ENCODE results near the gene CNTNAP2. TPM values are rescaled to one million over a fixed set of nuclear protein-coding genes. Genes with fewer than 3 reads are reported as not detected.
"Not testable (repeated sequence)": the region's sequence is repeated elsewhere in the genome, so short reads cannot be mapped to it uniquely, and the experiment has no call there.

CNTNAP2 gene
- total RNA-seq, 2 experiments from 2014 or later = not detected

DNA sequence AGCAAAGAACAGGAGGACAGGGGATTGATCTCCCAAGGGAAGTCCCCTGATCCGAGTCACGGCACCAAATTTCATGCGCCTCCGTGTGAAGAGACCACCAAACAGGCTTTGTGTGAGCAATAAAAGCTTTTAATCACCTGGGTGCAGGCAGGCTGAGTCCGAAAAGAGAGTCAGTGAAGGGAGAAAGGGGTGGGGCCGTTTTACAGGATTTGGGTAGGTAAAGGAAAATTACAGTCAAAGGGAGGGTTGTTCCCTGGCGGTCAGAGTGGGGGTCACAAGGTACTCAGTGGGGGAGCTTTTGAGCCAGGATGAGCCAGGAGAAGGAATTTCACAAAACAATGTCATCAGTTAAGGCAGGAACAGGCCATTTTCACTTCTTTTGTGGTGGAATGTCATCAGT is 132.1 kb downstream of the CNTNAP2 start:
- not testable (repeated sequence) for H3K4me3 Mint-ChIP-seq, H3K27me3 Mint-ChIP-seq

DNA sequence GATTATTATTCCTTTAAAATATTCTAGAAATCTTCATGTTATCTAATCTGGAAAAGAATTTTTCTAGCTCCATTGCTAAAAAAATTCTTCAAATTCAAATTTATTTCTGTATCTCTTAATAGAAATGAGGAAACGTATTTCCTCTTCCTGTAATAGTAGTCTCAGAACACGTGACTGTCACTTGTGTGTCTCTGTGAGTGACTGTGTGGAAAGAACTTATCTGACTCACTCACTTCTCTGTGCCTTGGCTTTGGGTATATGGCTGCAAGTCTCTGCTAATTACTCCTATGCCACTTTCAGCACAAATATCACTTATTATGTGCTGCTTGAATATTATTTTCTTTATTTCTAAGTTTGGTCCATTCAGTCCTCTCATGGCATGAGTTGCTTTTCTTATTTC is 132.7 kb downstream of the CNTNAP2 start:
- no peaks in the 10 kb centered on the region for H3K27me3 Mint-ChIP-seq
- no peaks in the 10 kb centered on the region for H3K36me3 Mint-ChIP-seq
- POLR2A ChIA-PET = no interaction called here
- CTCF ChIA-PET = no interaction called here
- intact Hi-C loops (cut with micrococcal nuclease) = no loop called here
- DNase-seq = no peak
- no peaks in the 10 kb centered on the region for H3K4me1 Mint-ChIP-seq (ENCODE audit: low read depth)
- H3K9me3 Mint-ChIP-seq = peaks cover 17% of the 10 kb centered on the region
- no peak overlapping the region for H3K4me3 Mint-ChIP-seq
- no peak overlapping the region for H3K27ac Mint-ChIP-seq

More for the DNA sequence above, 132.1 kb downstream of the CNTNAP2 start:
- peaks cover 17% of the 10 kb centered on the region for H3K9me3 Mint-ChIP-seq
- POLR2A ChIA-PET; DNase-seq; intact Hi-C loops (cut with micrococcal nuclease); H3K36me3 Mint-ChIP-seq; H3K4me1 Mint-ChIP-seq (ENCODE audit: low read depth); CTCF ChIA-PET; H3K27ac Mint-ChIP-seq: not testable (repeated sequence)

GRCh38 chr7:146255609-146256008 is 139.0 kb downstream of the CNTNAP2 start:
- Mint-ChIP-seq H3K27ac (no peak overlapping the region), H3K9me3 (peaks cover 10% of the 10 kb centered on the region), H3K36me3 (no peaks in the 10 kb centered on the region), H3K4me1 (ENCODE audit: low read depth) (no peaks in the 10 kb centered on the region), H3K27me3 (no peaks in the 10 kb centered on the region), H3K4me3 (no peak overlapping the region)
- POLR2A ChIA-PET = no interaction called here
- intact Hi-C loops (cut with micrococcal nuclease) = no loop called here
- CTCF ChIA-PET = no interaction called here
- DNase-seq = no peak

DNA sequence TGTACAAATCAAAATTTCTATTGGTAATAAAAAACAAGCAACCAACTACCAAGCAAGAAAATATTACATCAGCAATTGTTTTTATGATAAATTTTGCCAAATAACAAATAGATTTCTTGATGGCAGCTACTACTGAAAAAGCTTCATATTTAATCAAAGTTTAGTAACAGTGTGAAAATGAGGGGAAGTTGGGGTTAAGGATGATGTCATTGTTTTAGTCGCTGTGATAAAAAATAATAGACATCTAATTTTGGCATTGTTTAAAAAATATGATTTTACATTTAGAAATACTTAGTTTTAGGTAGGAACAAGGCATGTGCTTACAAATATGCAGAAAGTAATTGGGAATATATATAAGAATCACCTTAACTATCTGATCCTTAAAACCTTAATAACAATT is 145.9 kb downstream of the CNTNAP2 start:
- POLR2A ChIA-PET = no interaction called here
- CTCF ChIA-PET = no interaction called here
- Mint-ChIP-seq H3K4me3 (no peak overlapping the region), H3K27me3 (no peaks in the 10 kb centered on the region), H3K27ac (no peak overlapping the region), H3K4me1 (ENCODE audit: low read depth) (no peaks in the 10 kb centered on the region), H3K36me3 (no peaks in the 10 kb centered on the region), H3K9me3 (peaks cover 2% of the 10 kb centered on the region)
- DNase-seq = no peak
- intact Hi-C loops (cut with micrococcal nuclease) = no loop called here

GRCh38 chr7:146276888-146277287 is 160.3 kb downstream of the CNTNAP2 start:
- H3K27me3 Mint-ChIP-seq = no peaks in the 10 kb centered on the region
- ChIA-PET POLR2A (no interaction called here), CTCF (no interaction called here)
- intact Hi-C loops (cut with micrococcal nuclease) = no loop called here
- no peak overlapping the region for H3K4me3 Mint-ChIP-seq
- peaks cover 11% of the 10 kb centered on the region for H3K9me3 Mint-ChIP-seq
- H3K4me1 Mint-ChIP-seq (ENCODE audit: low read depth) = no peaks in the 10 kb centered on the region
- DNase-seq = no peak
- H3K36me3 Mint-ChIP-seq = no peaks in the 10 kb centered on the region
- H3K27ac Mint-ChIP-seq = no peak overlapping the region

DNA sequence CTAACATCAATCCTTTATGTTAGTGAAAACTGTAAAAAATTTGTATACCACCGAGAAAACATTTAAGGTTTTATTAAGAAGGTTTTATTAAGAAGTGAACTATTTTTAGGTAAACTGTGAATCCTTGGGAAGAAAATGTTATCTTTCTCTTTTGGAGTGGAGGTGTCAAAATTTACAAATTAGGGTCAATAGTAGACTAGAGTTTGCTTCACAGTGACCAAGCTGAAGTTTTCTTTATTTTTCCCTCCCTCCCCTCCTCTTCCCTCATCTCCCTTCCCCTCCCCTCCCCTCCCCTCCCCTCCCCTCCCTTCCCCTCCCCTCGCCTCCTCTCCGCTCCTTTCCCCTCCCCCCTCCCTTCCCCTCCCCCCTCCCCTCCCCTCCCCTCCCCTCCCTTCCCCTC is 168.8 kb downstream of the CNTNAP2 start:
- peaks cover 13% of the 10 kb centered on the region for H3K9me3 Mint-ChIP-seq
- H3K4me1 Mint-ChIP-seq (ENCODE audit: low read depth) = no peaks in the 10 kb centered on the region
- H3K27ac Mint-ChIP-seq = no peak overlapping the region
- POLR2A ChIA-PET = no interaction called here
- H3K27me3 Mint-ChIP-seq = no peaks in the 10 kb centered on the region
- H3K4me3 Mint-ChIP-seq = no peak overlapping the region
- H3K36me3 Mint-ChIP-seq = no peaks in the 10 kb centered on the region
- DNase-seq = no peak
- CTCF ChIA-PET = no interaction called here
- intact Hi-C loops (cut with micrococcal nuclease) = no loop called here

- ChIA-PET CTCF (no interaction called here), POLR2A (no interaction called here)
- H3K27ac Mint-ChIP-seq = no peak overlapping the region
- no peaks in the 10 kb centered on the region for H3K36me3 Mint-ChIP-seq
- no peak for DNase-seq
- no peak overlapping the region for H3K4me3 Mint-ChIP-seq
- H3K4me1 Mint-ChIP-seq (ENCODE audit: low read depth) = no peaks in the 10 kb centered on the region
- no peaks in the 10 kb centered on the region for H3K27me3 Mint-ChIP-seq
- peaks cover 15% of the 10 kb centered on the region for H3K9me3 Mint-ChIP-seq
- intact Hi-C loops (cut with micrococcal nuclease) = no loop called here
These were observed 174.1 kb downstream of the CNTNAP2 start for GRCh38 chr7:146290746-146291145.

- H3K27me3 Mint-ChIP-seq = no peaks in the 10 kb centered on the region
- H3K36me3 Mint-ChIP-seq = no peaks in the 10 kb centered on the region
- ChIA-PET POLR2A (no interaction called here), CTCF (no interaction called here)
- H3K9me3 Mint-ChIP-seq = peaks cover 9% of the 10 kb centered on the region
- no peak overlapping the region for H3K27ac Mint-ChIP-seq
- H3K4me1 Mint-ChIP-seq (ENCODE audit: low read depth) = no peaks in the 10 kb centered on the region
- no peak overlapping the region for H3K4me3 Mint-ChIP-seq
- intact Hi-C loops (cut with micrococcal nuclease) = no loop called here
- no peak for DNase-seq
These were observed 175.3 kb downstream of the CNTNAP2 start for GRCh38 chr7:146291900-146292299.

- no peak for DNase-seq
- ChIA-PET POLR2A (no interaction called here), CTCF (no interaction called here)
- peaks cover 4% of the 10 kb centered on the region for H3K9me3 Mint-ChIP-seq
- no peak overlapping the region for H3K4me3 Mint-ChIP-seq
- H3K36me3 Mint-ChIP-seq = no peaks in the 10 kb centered on the region
- H3K4me1 Mint-ChIP-seq (ENCODE audit: low read depth) = no peaks in the 10 kb centered on the region
- intact Hi-C loops (cut with micrococcal nuclease) = no loop called here
- H3K27ac Mint-ChIP-seq = no peak overlapping the region
- H3K27me3 Mint-ChIP-seq = no peaks in the 10 kb centered on the region
These were observed 179.4 kb downstream of the CNTNAP2 start for GRCh38 chr7:146296028-146296427.

DNA sequence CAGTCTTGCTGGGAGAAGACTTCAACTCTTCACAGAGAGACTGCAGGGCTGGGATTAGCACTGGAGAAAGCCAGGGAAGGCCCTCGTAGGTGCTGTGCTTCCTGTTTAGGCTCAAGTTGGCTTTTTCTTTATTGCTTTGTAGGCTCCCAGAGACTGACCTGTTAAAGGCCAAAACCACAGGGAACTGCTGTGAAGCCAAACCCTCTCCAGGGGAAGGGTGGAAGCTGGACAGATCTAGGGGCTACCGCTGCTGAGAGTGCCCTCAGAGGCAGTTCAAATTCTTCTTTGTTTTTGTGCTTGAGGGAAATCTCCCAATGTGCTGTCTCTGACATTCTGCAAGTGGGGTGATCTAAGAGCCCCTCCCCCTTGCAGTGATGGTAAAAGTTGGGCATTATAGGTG is 198.4 kb downstream of the CNTNAP2 start:
- intact Hi-C loops (cut with micrococcal nuclease) = no loop called here
- ChIA-PET CTCF (no interaction called here), POLR2A (no interaction called here)
- H3K27ac Mint-ChIP-seq = no peak overlapping the region
- DNase-seq = no peak
- H3K4me1 Mint-ChIP-seq (ENCODE audit: low read depth) = no peaks in the 10 kb centered on the region
- H3K4me3 Mint-ChIP-seq = no peak overlapping the region
- peaks cover 6% of the 10 kb centered on the region for H3K9me3 Mint-ChIP-seq
- H3K27me3 Mint-ChIP-seq = no peaks in the 10 kb centered on the region
- no peaks in the 10 kb centered on the region for H3K36me3 Mint-ChIP-seq

DNA sequence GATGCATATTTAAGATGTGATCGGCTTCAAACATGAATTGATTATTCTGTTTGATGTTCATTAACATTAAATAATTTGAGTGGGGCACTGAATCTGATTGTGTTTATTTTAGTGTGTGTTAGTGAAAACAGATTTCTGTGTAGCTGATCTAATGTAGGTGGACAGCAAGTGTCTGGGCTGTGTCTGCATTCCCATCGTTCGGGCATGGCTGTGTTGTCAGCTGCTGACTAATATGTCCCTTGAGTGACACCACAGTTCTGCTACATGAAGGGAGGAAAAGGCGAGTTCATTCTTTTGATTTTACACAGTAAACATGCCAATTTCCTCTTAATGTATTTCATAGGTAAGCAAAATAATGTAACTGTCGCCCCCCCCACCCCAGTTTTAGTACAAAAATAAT is 203.0 kb downstream of the CNTNAP2 start:
- H3K36me3 Mint-ChIP-seq = no peaks in the 10 kb centered on the region
- POLR2A ChIA-PET = no interaction called here
- CTCF ChIA-PET = interaction anchor here (0.7 kb wide), 1 partner anchor 671 kb away, joined by 4 read pairs; no protein-coding TSS in a partner anchor
- no peak for DNase-seq
- no peak overlapping the region for H3K4me3 Mint-ChIP-seq
- H3K9me3 Mint-ChIP-seq = peaks cover 2% of the 10 kb centered on the region
- no peak overlapping the region for H3K27ac Mint-ChIP-seq
- no peaks in the 10 kb centered on the region for H3K27me3 Mint-ChIP-seq
- H3K4me1 Mint-ChIP-seq (ENCODE audit: low read depth) = no peaks in the 10 kb centered on the region
- intact Hi-C loops (cut with micrococcal nuclease) = no loop called here

DNA sequence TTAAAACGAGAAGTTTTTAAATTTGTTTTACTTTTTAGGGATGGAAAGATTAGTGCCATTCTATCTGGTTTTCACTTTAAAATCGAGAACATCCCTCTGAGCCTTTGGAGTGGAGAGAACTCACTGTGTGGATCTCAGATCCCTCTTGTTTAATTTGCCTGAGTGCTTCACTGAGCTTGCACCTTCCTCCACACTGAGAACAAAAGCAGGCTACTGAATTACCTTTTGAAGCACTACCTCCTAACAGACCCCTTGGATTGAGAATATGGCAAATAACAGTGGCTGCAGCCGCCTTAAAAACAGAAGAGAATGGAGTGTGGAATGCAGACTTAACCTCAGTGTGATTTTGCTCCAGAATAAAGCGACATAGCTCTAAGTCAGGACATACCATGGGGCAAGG is 204.7 kb downstream of the CNTNAP2 start:
- no peaks in the 10 kb centered on the region for H3K4me1 Mint-ChIP-seq (ENCODE audit: low read depth)
- DNase-seq = no peak
- H3K36me3 Mint-ChIP-seq = no peaks in the 10 kb centered on the region
- H3K27me3 Mint-ChIP-seq = no peaks in the 10 kb centered on the region
- intact Hi-C loops (cut with micrococcal nuclease) = no loop called here
- POLR2A ChIA-PET = no interaction called here
- no peak overlapping the region for H3K27ac Mint-ChIP-seq
- peaks cover 2% of the 10 kb centered on the region for H3K9me3 Mint-ChIP-seq
- CTCF ChIA-PET = no interaction called here
- H3K4me3 Mint-ChIP-seq = no peak overlapping the region

GRCh38 chr7:146331369-146331768 is 214.8 kb downstream of the CNTNAP2 start:
- H3K9me3 Mint-ChIP-seq = peaks cover 19% of the 10 kb centered on the region
- H3K27me3 Mint-ChIP-seq = no peaks in the 10 kb centered on the region
- no peaks in the 10 kb centered on the region for H3K36me3 Mint-ChIP-seq
- ChIA-PET CTCF (no interaction called here), POLR2A (no interaction called here)
- no peak overlapping the region for H3K4me3 Mint-ChIP-seq
- no peaks in the 10 kb centered on the region for H3K4me1 Mint-ChIP-seq (ENCODE audit: low read depth)
- DNase-seq = no peak
- intact Hi-C loops (cut with micrococcal nuclease) = no loop called here
- H3K27ac Mint-ChIP-seq = no peak overlapping the region

- H3K4me1 Mint-ChIP-seq (ENCODE audit: low read depth) = no peaks in the 10 kb centered on the region
- DNase-seq = no peak
- ChIA-PET CTCF (no interaction called here), POLR2A (no interaction called here)
- intact Hi-C loops (cut with micrococcal nuclease) = no loop called here
- no peaks in the 10 kb centered on the region for H3K36me3 Mint-ChIP-seq
- no peak overlapping the region for H3K4me3 Mint-ChIP-seq
- no peaks in the 10 kb centered on the region for H3K27me3 Mint-ChIP-seq
- no peak overlapping the region for H3K27ac Mint-ChIP-seq
- H3K9me3 Mint-ChIP-seq = peaks cover 3% of the 10 kb centered on the region
These were observed 228.7 kb downstream of the CNTNAP2 start for GRCh38 chr7:146345251-146345650.
